GM12864 (cell line): ENCODE measurements around the gene LSAMP.

Source experiments
- DNase-seq: peaks from one replicate; pipeline ENCODE4 v3.0.0-alpha.2; 2011; ENCODE audit warnings: low read depth
- H3K4me3 ChIP-seq: 2 replicates; pipeline ENCODE4 v1.5.1; 2011; ENCODE audit warnings: mild to moderate bottlenecking, low read depth, low read length, control low read depth
- TF ChIP-seq, protein P1 (sequence below): IDR thresholded peaks from 2 replicates; pipeline ENCODE4 v1.5.1; 2011; ENCODE audit warnings: low read depth, mild to moderate bottlenecking, moderate library complexity, low read length, control low read depth, inconsistent platforms; ENCODE audit errors: missing control alignments

LSAMP gene

DNA sequence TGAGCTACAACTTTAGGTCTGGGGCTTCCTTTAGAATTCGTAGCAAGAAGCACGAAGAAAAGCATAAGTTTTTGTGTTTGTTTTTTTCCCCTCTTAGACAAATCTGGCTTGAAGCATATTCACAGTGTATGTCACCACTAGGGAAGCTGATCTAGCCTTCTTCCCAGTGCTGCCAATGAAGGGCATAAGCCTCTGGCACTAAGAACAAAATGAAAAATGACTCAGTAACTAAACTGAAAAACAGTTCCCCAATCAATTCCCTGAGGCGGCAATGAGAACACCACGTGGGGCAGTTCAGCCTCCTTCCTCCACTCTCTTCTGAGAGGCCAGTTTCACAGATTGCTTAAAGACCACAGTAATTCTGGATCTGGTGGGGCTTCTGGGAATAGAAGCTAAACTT is 483.9 kb downstream of the LSAMP start:
- H3K4me3 ChIP-seq: no peak overlapping the region
- TF ChIP-seq, protein P1, sequence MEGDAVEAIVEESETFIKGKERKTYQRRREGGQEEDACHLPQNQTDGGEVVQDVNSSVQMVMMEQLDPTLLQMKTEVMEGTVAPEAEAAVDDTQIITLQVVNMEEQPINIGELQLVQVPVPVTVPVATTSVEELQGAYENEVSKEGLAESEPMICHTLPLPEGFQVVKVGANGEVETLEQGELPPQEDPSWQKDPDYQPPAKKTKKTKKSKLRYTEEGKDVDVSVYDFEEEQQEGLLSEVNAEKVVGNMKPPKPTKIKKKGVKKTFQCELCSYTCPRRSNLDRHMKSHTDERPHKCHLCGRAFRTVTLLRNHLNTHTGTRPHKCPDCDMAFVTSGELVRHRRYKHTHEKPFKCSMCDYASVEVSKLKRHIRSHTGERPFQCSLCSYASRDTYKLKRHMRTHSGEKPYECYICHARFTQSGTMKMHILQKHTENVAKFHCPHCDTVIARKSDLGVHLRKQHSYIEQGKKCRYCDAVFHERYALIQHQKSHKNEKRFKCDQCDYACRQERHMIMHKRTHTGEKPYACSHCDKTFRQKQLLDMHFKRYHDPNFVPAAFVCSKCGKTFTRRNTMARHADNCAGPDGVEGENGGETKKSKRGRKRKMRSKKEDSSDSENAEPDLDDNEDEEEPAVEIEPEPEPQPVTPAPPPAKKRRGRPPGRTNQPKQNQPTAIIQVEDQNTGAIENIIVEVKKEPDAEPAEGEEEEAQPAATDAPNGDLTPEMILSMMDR: no peak
- DNase-seq: no peak

DNA sequence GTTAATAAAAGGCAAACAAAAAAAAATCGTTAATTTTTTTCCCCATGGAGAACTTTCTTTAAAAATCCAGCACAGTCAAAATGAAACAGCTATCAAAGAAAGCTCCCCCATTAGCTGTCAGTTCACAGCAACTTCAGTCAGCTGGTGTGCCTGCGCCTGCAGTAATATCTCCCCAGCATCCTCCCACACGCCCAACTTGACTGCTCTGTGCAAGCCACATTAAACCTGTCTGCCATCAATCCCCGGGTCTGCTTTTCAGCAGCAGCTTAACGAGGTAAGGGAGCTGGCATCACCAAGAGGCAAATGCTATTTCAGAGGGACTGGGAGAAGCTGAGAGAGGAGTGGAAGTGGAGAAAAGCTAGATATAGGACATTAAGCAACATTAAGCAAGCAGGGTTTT is 484.5 kb downstream of the LSAMP start:
- DNase-seq: no peak
- TF ChIP-seq, protein P1: no peak
- H3K4me3 ChIP-seq: no peak overlapping the region

DNA sequence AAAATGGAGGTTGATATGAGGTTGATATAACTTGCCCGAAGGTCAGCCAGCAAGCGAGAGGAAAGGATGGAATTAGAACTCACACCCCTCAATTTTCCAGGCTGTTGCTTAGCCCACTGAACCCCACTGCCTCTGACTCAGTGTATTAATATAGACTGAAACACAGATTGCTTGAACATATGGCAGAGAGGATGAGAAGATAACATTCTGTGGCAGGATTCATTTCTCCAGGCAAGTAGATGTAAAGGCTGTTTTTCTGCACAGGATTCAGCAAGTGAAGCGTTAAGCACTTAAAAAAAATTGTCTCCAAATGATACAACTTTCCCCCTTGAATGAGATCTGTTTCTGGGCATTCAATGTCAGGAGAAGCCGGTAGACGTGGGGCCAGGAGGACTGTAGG is 486.8 kb downstream of the LSAMP start:
- TF ChIP-seq, protein P1: no peak
- no peak overlapping the region for H3K4me3 ChIP-seq
- DNase-seq: no peak

DNA sequence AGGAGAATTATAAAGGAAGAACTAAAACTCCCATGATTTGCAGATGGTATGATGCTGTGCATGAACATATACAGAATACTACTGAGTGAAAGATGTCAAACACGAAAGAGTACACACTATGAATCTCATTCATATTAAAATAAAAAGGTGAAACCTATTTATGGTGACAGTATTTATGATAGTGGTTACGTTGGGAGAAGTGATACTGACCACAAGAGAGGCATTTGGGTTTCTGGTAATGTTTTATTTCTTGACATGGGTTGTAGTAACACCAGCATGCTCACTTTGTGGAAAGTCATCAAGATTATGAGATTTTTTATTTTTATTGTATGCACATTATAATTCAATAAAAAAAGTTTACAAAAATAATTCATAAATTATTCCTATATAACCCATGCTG is 498.0 kb downstream of the LSAMP start:
- TF ChIP-seq, protein P1: no peak
- H3K4me3 ChIP-seq: no peak overlapping the region
- no peak for DNase-seq

DNA sequence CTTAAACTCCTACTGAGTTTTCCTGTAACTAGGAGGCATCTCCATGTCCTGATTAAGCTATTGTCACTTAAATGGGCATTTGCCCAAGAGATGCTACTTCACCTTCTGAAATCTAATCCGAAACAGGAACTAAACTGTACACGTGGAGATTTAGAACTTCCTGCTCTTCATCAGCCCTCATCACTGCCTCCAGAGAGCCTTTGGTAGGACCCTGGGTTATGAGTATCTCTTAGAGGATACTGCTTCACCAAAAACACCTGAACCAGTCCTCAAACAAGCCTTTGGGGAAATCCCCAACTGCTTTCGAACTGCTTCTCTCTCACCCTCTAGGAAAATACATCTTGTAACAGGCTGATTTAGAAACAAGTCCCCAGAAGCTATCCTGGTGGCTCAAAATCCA is 501.7 kb downstream of the LSAMP start:
- no peak overlapping the region for H3K4me3 ChIP-seq
- TF ChIP-seq, protein P1: no peak
- no peak for DNase-seq

DNA sequence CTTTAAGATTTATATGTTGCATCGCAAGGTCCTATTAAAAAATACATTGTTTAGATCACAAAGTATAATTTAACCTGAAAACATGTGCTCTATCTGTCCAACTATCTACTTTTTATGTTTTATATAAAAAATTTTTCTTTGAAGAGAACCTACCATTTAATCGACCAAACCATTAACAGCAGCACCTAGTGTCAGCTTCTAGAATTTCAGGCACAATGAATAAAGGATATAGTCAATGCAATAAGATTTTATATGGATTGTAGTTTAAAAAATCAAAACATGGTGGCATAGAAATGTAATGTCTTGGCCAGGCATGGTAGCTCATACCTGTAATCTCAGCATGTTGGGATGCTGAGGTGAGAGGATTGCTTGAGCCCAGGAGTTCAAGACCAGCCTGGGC is 508.2 kb downstream of the LSAMP start:
- DNase-seq: no peak
- TF ChIP-seq, protein P1: peak; percentile 27
- H3K4me3 ChIP-seq: no peak overlapping the region

DNA sequence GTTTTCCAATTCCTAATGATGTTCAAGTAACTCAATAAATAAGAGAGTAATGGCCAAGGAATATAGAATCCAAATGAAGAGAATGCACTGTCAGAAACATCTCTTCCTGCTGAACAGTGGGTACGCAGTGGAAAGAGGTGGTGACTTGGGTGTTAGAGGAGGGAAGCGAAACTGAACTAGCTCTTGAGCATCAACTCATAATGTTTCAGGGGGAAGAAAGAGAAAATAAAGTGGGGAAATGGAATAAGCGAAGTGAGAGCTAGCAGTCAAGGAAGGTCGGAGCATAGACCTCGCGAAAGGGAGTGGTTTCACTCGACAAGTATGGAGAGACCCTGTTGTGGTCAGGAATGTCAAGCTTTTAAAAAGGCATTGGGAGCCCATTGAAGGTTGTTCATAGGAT is 512.5 kb downstream of the LSAMP start:
- DNase-seq: no peak
- TF ChIP-seq, protein P1: no peak

More for the DNA sequence above, 512.5 kb downstream of the LSAMP start:
- H3K4me3 ChIP-seq: no peak overlapping the region
